ENCODE results near the gene ENTPD8.

ENTPD8 gene

DNA sequence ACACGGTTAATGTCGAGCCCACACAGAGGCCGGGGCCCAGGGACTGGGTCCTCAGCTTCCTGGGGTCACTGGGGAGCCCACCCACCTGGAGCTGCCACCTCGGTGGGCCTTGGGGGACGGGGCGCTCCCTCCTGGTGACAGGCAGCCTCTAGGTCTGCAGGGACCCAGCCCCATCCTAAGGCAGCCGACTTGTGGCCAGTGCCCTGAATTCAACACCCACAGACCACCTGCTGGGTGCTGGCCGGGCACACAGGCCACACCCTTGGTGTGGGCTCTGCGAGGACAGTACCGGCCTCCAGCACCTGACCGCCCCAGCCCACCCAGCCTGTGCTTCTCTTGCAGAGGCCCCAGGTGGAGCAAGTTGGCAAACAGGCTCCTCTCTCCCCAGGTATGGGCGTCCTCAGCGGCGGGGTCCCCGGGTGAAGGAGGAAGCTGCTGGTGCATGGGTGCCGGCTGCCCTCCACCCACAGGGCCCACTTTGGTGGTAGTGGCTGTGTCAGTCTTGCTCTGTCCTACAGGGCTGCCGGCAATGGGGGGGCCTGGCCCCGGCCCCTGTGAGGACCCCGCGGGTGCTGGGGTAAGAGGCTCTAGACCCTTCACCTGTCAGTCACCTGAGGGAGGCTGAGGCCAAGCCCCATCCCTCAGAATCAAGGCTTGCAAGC, 8.3 kb downstream of the ENTPD8 start:
- DNase-seq (ENCODE audit: low read depth), result no peak
- H3K4me3 ChIP-seq (ENCODE audit: low read length), result no peak overlapping the region
- TF ChIP-seq CTCF (conservative IDR thresholded peaks at IDR 0.05; ENCODE audit: low read length), result no peak

DNA sequence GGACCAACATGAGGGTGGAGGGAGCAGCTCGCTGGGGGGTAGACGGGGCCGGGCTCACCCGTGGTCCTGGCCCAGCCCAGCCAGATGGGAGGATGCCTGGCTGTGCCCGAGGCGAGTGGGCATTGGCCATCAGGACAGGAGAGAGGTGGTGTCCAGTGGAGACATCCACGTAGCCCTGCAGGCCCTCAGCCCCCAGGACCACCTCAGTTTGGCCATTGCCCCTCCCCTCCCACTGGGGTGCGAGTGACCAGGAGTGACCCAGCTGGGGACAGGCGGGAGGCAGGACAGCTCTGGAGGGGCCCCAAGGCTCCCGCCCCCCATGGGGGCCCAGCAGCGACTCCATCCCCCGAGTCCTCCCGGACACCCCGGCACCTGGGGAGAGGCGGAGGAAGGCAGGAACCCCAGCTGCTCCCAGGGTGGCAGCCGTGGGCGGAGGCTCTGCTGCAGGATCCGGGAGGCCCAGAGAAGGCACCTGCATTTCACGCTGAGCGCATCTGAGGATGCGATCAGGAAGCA, 9.7 kb downstream of the ENTPD8 start:
- DNase-seq (ENCODE audit: low read depth), result no peak
- no peak for TF ChIP-seq CTCF (conservative IDR thresholded peaks at IDR 0.05; ENCODE audit: low read length)
- no peak overlapping the region for H3K4me3 ChIP-seq (ENCODE audit: low read length)

GRCh38 chr9:137430723-137431415, 10.3 kb downstream of the ENTPD8 start:
- no peak overlapping the region for H3K4me3 ChIP-seq (ENCODE audit: low read length)
- DNase-seq (ENCODE audit: low read depth), result no peak
- TF ChIP-seq CTCF (conservative IDR thresholded peaks at IDR 0.05; ENCODE audit: low read length), result no peak

- DNase-seq (ENCODE audit: low read depth), result no peak
- no peak overlapping the region for H3K4me3 ChIP-seq (ENCODE audit: low read length)
- no peak for TF ChIP-seq CTCF (conservative IDR thresholded peaks at IDR 0.05; ENCODE audit: low read length)
Measured at GRCh38 chr9:137429974-137430722, 11.0 kb downstream of the ENTPD8 start.

GRCh38 chr9:137429546-137429890, 11.6 kb downstream of the ENTPD8 start:
- DNase-seq (ENCODE audit: low read depth), result no peak
- no peak for TF ChIP-seq CTCF (conservative IDR thresholded peaks at IDR 0.05; ENCODE audit: low read length)
- no peak overlapping the region for H3K4me3 ChIP-seq (ENCODE audit: low read length)

DNA sequence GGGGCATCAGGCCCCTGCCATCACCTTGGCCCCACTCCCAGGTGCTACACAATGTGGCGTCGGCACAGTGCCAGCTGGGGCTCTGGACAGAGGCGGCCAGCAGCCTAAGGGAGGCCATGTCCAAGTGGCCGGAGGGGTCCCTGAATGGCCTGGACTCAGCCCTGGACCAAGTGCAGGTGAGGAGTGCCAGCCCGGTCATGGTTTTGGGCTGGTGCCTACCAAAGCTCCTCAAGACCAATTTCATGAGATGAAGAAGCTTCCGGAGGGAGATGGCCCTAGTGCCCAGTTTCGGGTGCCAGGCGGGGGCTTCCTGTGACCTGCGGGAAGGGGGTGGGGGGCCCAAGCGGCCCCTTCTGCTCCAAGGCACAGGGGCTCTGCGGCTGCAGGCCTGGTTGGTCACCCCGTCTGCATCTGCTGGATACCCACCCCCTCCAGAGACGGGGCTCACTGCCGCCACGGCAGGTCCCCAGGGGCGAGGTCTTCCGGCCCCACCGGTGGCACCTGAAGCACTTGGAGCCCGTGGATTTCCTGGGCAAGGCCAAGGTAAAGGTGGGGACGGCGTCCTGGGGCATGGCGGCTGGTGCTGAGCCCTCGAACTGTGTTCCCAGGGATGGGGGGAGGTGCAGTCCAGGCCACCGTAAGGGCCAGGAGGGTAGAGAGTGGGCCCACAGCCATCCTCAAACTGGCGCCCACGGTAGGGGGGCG, 12.2 kb downstream of the ENTPD8 start:
- no peak overlapping the region for H3K4me3 ChIP-seq (ENCODE audit: low read length)
- no peak for TF ChIP-seq CTCF (conservative IDR thresholded peaks at IDR 0.05; ENCODE audit: low read length)
- no peak for DNase-seq (ENCODE audit: low read depth)
